ENCODE measurements around the gene PPFIA1.
A peak's percentile ranks its signal among the peaks of the same experiment; 100 is the strongest.

PPFIA1 gene

DNA sequence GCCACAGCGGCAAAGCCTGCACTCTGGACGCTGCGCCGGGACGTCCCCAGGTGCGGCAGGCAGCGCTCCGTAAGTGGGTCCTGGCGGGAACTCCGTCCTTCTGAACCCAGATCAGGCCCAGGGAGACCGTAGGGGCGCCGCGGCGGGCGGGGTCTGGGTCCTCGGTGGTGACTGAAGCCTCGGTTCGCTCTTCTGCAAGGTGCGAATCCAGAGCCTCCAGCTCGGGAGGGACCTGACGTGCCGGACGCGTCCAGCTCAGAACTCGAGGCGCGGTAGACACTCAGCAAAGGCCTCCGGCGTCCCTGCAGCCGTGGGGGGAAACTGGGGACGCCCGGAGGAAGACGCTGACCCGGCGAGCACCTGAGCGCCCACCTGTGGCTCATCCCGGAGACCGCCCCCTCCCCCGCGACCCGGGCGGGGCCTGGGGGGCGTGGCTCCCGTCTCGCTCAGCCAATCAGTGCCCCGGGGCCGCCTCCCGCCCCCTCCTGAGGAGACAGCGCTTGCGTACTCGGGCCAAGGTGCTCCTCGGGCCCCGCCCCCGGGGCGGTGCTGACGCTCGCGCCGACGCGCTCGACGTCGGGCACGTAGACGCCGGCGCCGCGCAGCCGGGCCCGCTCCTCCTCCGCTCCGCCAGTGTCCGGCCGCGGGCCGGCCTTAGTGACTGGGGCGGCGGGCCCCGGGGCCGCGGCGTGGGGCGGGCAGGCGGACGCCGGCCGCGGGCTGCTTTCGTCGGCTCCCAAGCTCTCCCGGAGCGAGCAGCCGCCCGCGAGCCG is at the start of gene PPFIA1:
Gene PPFIA1, plus strand, starts transcription at position 587 of the 773 bp plus-strand sequence. CDS start 1,483 bp downstream, outside the sequence.
- peak; percentile 90 for DNase-seq

GRCh38 chr11:70220920-70221319 is 49.6 kb upstream of the PPFIA1 start:
- DNase-seq, result no peak

GRCh38 chr11:70225681-70226177 is 44.8 kb upstream of the PPFIA1 start:
- no peak for DNase-seq

- DNase-seq, result no peak
Observed at GRCh38 chr11:70226183-70226582, 44.3 kb upstream of the PPFIA1 start.

DNA sequence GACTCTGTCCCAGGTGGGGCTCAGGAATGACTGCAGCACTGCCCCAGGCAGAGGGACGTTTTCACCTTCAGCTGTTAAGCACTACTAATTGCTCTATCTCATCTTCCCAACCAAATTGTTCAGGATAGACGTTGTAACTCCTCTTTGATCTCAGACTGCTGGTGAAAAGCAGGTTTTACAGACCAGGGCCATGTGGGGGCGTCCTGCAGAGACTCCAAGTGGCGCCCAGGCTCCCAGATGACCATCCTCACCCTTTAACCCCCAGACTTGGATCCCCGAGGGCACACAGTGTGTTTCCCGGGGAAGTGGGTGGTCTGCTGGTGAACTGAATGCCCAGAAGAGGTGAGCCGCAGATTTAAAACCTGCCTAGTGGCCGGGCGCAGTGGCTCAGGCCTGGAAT is 43.5 kb upstream of the PPFIA1 start:
- DNase-seq, result peak; percentile 55

GRCh38 chr11:70229737-70230136 is 40.8 kb upstream of the PPFIA1 start:
- DNase-seq, result no peak

DNA sequence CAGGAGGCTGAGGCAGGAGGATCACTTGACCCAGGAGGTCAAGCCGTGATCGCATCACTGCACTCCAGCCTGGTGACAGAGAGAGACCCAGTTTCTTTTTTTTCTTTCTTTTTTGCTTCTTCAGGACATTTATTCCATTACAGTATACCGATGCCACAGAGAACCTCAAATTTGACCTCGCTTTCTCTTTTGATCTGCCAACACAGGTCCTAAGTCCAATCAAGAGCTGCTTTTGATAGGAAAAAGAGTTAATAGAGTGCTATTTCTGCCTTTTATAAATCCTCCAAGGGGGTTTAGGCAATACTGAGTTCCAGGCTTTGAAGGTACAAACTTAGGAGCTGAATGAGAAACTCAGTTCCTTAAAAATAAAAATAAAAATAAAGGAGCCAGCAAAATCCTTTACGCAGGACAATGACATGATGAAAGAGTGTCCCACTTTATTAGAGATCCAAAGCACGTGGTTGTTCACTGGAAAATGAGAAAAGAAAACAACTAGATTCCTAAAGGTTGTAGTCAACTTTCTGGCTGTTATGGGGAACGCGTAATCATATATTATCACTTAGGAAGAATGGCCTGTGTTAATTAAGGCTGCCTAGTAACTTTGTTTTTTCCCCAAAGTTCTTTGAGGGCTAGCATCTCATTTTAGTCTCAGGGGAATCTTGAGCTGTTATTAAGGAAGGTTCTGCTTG is 40.2 kb upstream of the PPFIA1 start:
- DNase-seq, result no peak

- no peak for DNase-seq
Observed at GRCh38 chr11:70230840-70231710, 39.4 kb upstream of the PPFIA1 start.

DNA sequence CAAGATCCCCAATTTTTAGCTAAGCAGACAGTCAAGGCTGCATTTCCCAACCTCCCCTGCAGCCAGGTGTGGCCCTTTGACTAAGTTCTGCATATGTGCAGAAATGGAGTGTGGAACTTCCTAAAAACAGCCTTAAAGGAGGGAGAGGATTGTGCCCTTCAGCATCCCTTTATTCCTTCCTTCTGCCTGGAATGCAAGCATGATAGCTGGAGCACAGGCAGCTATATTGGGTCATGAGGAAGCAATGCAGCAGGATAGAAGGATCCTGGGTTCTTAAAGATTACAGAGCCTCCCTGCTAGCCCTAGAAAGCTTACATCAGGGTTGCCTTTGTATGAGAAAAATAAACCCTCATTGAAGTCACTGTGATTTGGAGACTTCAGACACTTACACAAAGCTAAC is 37.5 kb upstream of the PPFIA1 start:
- DNase-seq, result no peak

DNA sequence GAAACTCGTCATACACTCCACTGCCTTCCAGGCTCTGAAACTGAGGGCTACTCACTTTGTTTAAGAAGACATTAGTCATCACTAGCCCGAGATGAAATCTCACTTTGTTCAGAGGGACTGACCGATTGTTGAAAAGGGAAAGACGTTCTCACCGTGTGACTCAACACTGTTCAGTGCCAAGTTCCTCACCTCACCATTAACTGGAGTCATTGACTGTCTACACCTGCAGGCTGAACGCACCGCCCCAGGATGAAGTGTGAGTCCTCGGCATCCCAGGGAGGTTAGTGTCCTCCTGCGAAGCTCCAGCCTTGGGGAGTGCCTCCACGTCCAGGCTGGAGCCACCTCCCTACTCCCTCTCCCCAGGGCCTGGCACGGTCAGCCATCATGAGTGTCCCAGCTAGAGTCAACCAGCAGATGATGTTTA is 37.0 kb upstream of the PPFIA1 start:
- peak; percentile 85 for DNase-seq

GRCh38 chr11:70233962-70234361 is 36.5 kb upstream of the PPFIA1 start:
- DNase-seq, result no peak

DNA sequence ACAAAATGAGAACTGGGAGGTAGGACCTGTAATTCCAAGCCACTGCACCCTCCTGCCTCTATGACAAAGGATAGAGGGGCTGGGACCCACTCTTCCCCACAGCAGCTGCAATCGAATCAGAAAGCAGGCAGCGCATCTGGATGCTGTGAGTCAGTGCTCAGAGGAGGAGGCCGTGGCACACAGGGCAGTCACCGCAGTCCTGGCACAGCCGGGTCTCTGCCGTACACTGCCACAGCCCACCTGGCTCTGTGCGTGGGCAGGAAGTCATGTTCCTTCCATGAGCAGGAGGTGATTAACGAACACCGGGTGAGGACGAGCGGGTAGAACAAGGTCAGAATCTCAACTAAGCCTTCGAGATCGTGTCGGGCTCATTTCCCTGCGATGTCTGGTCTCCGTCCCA is 30.2 kb upstream of the PPFIA1 start:
- no peak for DNase-seq

DNA sequence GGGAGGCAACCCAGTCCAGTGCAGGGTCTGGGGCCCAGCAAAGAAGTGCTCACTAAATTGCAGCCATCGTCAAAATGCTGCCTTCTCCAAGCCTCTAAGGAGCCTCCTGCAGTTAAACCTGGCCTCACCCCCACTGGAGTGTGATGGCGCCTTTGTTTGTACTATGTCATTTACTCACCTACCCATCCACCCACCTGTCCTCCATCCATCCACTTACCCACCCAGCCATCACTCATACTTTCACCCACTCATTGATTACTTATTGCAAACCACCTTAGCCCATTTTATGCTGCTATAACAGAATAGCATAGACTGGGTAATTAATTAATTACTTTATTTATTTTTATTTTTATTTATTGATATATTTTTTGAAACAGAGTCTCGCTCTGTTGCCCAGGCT is 28.8 kb upstream of the PPFIA1 start:
- no peak for DNase-seq

DNA sequence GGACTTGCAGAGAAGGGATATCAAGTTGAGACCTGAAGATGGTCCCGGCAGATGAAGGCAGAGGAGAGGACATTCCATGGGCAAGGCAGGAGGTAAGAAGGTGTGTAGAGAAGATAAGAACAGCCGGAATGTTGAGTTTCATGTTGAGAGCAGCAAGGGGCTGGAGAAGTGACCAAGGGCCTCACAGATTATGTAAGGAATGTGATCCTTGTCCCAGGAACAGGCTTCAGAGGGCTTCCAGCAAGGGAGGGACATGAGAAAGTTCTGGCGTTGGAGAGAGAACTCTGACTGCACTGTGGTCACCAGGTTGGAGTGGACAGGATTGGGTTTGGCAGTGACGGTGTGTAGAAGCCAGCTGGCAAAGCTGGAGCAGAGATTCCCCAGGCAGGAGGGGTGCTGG is 27.6 kb upstream of the PPFIA1 start:
- DNase-seq, result no peak

- DNase-seq, result peak; percentile 59
Observed at GRCh38 chr11:70243912-70244652, 26.4 kb upstream of the PPFIA1 start.

DNA sequence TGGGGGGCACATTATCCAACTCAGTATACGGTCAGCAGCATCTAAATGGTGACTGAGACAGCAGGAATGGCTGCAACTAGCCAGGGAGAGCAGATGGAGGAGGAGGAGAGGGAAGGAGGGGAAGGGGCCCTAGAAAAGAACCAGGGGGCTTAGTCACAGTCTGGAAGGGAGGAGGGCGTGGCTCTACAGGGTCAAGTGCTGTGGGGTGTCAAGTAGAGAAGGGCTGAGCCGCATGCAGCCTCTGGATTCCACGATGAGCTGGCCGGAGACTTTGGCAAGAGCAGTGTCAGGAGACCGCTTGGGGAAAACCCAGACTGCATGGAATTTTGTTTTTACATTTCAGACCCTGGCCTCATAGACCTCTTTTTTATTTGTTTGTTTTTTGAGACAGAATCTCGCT is 25.8 kb upstream of the PPFIA1 start:
- DNase-seq, result no peak

GRCh38 chr11:70246196-70246595 is 24.3 kb upstream of the PPFIA1 start:
- no peak for DNase-seq

GRCh38 chr11:70247042-70247709 is 23.3 kb upstream of the PPFIA1 start:
- no peak for DNase-seq

DNA sequence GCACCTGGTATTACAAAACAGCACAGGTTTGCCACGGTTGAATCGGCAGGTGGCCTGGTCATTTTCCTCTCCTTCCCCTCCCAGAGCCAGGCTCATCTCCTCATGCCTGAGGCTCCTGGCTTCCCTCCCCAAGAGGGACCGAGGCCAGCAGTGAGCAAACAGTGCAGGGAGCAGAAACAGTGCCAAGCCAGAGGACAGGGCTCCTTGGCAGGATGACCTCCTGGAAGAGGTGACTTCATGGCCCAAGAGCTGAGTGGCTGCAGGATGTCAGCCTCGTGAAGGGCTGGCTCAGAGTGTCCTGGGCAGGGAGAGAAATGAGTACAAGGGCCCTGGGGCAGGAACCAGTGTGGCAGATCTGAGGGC is 22.8 kb upstream of the PPFIA1 start:
- no peak for DNase-seq

- no peak for DNase-seq
Observed at GRCh38 chr11:70250876-70251658, 19.4 kb upstream of the PPFIA1 start.

GRCh38 chr11:70251659-70252321 is 18.7 kb upstream of the PPFIA1 start:
- no peak for DNase-seq
